Liver (tissue), 5 donors: ENCODE results near the gene MAPT. TPM values are rescaled to one million over a fixed set of nuclear protein-coding genes. Genes with fewer than 3 reads are reported as not detected.

ENCODE experiments used
- polyA plus RNA-seq, 2 donors: library from polyadenylated mRNA; stranded (reverse) in 1 of 2; unstranded in 1 of 2; fragments of 200-250 nt in 1 of 2; fragments of >200 nt in 1 of 2; fragmentation: Nextera tagmentation in 1 of 2; extraction: Ambion mirVana in 1 of 2; gene quantifications; one replicate each; pipeline versions ENCODE4 v1.2.1 to v1.2.3, GENCODE V29; 2013 to 2015
- small RNA-seq: library from RNA; depleted of rRNA; stranded (forward); fragments of <200 nt; gene quantifications from one replicate; pipeline ENCODE3, GENCODE V24; 2014
- total RNA-seq, 2 donors: library from RNA; depleted of rRNA; stranded (reverse); fragments of >200 nt; gene quantifications; one replicate each; pipeline ENCODE4 v1.2.3, GENCODE V29; 2014
- donor health status: healthy.
- donor health status: healthy.
- donor health status: healthy.

MAPT gene
- total and polyA plus RNA-seq, 4 donors: 0.05 to 0.67 (median 0.27) TPM

Small RNAs within 50 kb of the gene (small RNA-seq; reads per million reads assigned to genes)
- not detected for gene RF00017

Other genes with a start within 250 kb of the MAPT start
- gene CRHR1, start 110.2 kb upstream of the MAPT start, total RNA-seq: not detected
- gene CRHR1, start 110.2 kb upstream of the MAPT start, polyA plus RNA-seq: not detected
- gene SPPL2C, start 49.7 kb upstream of the MAPT start, total RNA-seq: not detected
- not detected for gene SPPL2C, start 49.7 kb upstream of the MAPT start, polyA plus RNA-seq
- not detected for gene STH, start 104.7 kb downstream of the MAPT start, total RNA-seq
- gene STH, start 104.7 kb downstream of the MAPT start, polyA plus RNA-seq: not detected